ENCODE data around the gene METTL1. TPM values are rescaled to one million over a fixed set of nuclear protein-coding genes. Genes with fewer than 3 reads are reported as not detected.

METTL1 gene
- total and polyA plus RNA-seq, 4 donors: 2.8 to 11.2 (median 7.1) TPM

DNA sequence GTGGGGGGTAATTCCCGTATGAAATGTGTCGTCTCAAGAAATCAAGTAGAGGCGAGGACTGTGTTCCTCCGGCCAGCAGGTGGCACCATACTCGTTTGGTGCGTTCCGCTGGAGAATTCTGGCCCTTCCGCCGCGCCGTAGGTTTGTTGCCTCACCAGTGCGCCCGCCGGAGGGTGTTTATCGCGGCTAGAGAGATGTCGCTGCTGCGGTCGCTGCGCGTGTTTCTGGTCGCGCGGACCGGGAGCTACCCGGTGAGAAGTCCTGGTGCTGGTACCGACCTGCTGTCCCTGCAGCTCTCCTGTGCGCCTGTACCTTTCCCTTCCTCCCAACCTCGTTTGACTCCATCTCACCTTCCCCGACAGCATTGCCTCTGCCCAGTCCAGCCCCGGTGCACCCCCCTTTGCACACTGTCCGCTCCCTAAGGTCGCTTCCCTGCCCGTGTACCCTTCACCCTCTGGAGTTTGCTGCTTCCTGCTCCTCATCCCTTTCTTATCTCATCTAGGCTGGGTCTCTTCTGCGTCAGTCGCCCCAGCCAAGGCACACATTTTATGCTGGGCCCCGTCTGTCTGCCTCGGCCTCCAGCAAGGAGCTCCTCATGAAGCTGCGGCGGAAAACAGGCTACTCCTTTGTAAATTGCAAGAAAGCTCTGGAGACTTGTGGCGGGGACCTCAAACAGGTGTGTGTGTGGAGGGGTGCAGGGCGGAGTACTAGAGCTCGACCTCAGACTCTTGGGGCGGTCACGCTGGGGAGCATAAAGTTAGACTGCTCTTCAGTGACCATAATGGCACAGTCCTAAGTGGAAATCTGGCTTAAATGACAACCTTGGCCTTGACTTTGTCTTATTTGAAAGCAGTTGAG is 10.9 kb upstream of the METTL1 start, which contains the start of gene TSFM:
Gene TSFM (plus strand): TSS at position 180 of the 858 bp plus-strand sequence. CDS start 15 bp downstream, at position 195.
- Histone ChIP-seq H3K4me3 (ENCODE audit: low read depth in 1 of 3, low read length in 3 of 3) (peak within 1 kb of the TSS; percentile 74 to 99 (median 98)), H3K4me1 (ENCODE audit: control insufficient read depth in 4 of 4, insufficient read depth in 4 of 4, low read length in 3 of 4) (peaks cover 0 to 19% (median 15%) of the 10 kb centered on the region in 4 donors), H3K36me3 (ENCODE audit: control insufficient read depth in 4 of 4, insufficient read depth in 3 of 4, low read depth in 1 of 4, low read length in 3 of 4) (peaks cover 5 to 21% (median 17%) of the 10 kb centered on the region in 4 donors), H3K9ac (ENCODE audit: low read depth in 1 of 2, low read length in 2 of 2) (peak within 1 kb of the TSS; percentile 82), H3K27me3 (ENCODE audit: control insufficient read depth in 4 of 4, insufficient read depth in 4 of 4, low read length in 3 of 4) (no peaks in the 10 kb centered on the region), H3K27ac (ENCODE audit: low read depth in 1 of 2, low read length in 2 of 2) (peak within 1 kb of the TSS; percentile 39 to 44), H3K9me3 (ENCODE audit: control insufficient read depth in 4 of 4, low read length in 3 of 4) (no peaks in the 10 kb centered on the region)
- WGBS: under 1% methylated on average over 45 of the region's 45 CpGs
- no peak for TF ChIP-seq NR2F2 (IDR thresholded peaks at IDR 0.05)
- TF ChIP-seq JUND (IDR thresholded peaks at IDR 0.05): peak; percentile 58 to 60
- TF ChIP-seq SP1 (IDR thresholded peaks at IDR 0.05): peak; percentile 44
- peak in 1 of 2 donors; percentile 83 for TF ChIP-seq GABPA (IDR thresholded peaks at IDR 0.05 in 1 of 2, conservative IDR thresholded peaks at IDR 0.05 in 1 of 2)
- TF ChIP-seq FOXA1 (IDR thresholded peaks at IDR 0.05): peak; percentile 68
- peak; percentile 77 to 81 for TF ChIP-seq RAD21 (IDR thresholded peaks at IDR 0.05)
- TF ChIP-seq YY1 (IDR thresholded peaks at IDR 0.05): peak; percentile 91
- TF ChIP-seq HNF4A (conservative IDR thresholded peaks at IDR 0.05): peak in 1 of 2 donors; percentile 32
- no peak for TF ChIP-seq TAF1 (conservative IDR thresholded peaks at IDR 0.05)
- TF ChIP-seq, protein P1, sequence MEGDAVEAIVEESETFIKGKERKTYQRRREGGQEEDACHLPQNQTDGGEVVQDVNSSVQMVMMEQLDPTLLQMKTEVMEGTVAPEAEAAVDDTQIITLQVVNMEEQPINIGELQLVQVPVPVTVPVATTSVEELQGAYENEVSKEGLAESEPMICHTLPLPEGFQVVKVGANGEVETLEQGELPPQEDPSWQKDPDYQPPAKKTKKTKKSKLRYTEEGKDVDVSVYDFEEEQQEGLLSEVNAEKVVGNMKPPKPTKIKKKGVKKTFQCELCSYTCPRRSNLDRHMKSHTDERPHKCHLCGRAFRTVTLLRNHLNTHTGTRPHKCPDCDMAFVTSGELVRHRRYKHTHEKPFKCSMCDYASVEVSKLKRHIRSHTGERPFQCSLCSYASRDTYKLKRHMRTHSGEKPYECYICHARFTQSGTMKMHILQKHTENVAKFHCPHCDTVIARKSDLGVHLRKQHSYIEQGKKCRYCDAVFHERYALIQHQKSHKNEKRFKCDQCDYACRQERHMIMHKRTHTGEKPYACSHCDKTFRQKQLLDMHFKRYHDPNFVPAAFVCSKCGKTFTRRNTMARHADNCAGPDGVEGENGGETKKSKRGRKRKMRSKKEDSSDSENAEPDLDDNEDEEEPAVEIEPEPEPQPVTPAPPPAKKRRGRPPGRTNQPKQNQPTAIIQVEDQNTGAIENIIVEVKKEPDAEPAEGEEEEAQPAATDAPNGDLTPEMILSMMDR (IDR thresholded peaks at IDR 0.05; ENCODE audit: low read depth, low read length, missing input control): peak; percentile 95
- peak; percentile 39 for TF ChIP-seq FOXA2 (IDR thresholded peaks at IDR 0.05)
- TF ChIP-seq, protein P2, sequence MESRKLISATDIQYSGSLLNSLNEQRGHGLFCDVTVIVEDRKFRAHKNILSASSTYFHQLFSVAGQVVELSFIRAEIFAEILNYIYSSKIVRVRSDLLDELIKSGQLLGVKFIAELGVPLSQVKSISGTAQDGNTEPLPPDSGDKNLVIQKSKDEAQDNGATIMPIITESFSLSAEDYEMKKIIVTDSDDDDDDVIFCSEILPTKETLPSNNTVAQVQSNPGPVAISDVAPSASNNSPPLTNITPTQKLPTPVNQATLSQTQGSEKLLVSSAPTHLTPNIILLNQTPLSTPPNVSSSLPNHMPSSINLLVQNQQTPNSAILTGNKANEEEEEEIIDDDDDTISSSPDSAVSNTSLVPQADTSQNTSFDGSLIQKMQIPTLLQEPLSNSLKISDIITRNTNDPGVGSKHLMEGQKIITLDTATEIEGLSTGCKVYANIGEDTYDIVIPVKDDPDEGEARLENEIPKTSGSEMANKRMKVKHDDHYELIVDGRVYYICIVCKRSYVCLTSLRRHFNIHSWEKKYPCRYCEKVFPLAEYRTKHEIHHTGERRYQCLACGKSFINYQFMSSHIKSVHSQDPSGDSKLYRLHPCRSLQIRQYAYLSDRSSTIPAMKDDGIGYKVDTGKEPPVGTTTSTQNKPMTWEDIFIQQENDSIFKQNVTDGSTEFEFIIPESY (IDR thresholded peaks at IDR 0.05): peak; percentile 97
- TF ChIP-seq, protein P3, sequence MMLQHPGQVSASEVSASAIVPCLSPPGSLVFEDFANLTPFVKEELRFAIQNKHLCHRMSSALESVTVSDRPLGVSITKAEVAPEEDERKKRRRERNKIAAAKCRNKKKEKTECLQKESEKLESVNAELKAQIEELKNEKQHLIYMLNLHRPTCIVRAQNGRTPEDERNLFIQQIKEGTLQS (IDR thresholded peaks at IDR 0.05): peak; percentile 95
- no peak for TF ChIP-seq HNF4G (IDR thresholded peaks at IDR 0.05)
- TF ChIP-seq, protein P4, sequence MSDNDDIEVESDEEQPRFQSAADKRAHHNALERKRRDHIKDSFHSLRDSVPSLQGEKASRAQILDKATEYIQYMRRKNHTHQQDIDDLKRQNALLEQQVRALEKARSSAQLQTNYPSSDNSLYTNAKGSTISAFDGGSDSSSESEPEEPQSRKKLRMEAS (IDR thresholded peaks at IDR 0.05): peak; percentile 95
- TF ChIP-seq EGR1 (IDR thresholded peaks at IDR 0.05; ENCODE audit: low read depth in 2 of 2): peak in 1 of 2 donors; percentile 42
- peak; percentile 59 to 65 for TF ChIP-seq RXRA (IDR thresholded peaks at IDR 0.05)
- TF ChIP-seq, protein P5, sequence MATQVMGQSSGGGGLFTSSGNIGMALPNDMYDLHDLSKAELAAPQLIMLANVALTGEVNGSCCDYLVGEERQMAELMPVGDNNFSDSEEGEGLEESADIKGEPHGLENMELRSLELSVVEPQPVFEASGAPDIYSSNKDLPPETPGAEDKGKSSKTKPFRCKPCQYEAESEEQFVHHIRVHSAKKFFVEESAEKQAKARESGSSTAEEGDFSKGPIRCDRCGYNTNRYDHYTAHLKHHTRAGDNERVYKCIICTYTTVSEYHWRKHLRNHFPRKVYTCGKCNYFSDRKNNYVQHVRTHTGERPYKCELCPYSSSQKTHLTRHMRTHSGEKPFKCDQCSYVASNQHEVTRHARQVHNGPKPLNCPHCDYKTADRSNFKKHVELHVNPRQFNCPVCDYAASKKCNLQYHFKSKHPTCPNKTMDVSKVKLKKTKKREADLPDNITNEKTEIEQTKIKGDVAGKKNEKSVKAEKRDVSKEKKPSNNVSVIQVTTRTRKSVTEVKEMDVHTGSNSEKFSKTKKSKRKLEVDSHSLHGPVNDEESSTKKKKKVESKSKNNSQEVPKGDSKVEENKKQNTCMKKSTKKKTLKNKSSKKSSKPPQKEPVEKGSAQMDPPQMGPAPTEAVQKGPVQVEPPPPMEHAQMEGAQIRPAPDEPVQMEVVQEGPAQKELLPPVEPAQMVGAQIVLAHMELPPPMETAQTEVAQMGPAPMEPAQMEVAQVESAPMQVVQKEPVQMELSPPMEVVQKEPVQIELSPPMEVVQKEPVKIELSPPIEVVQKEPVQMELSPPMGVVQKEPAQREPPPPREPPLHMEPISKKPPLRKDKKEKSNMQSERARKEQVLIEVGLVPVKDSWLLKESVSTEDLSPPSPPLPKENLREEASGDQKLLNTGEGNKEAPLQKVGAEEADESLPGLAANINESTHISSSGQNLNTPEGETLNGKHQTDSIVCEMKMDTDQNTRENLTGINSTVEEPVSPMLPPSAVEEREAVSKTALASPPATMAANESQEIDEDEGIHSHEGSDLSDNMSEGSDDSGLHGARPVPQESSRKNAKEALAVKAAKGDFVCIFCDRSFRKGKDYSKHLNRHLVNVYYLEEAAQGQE (IDR thresholded peaks at IDR 0.05): peak; percentile 70
- DNase-seq (ENCODE audit: low spot score): peak; percentile 99
